D721Med (cell line): ENCODE data around the gene MPRIP.

Experiments used
- DNase-seq: peaks from one replicate; pipeline ENCODE4 v3.0.0; 2011; ENCODE audit warnings: low spot score; ENCODE audit not compliant: insufficient read length
- FAIRE-seq: peaks from 2 replicates; lab custom pipeline; 2011; peaks lifted over from hg19 to GRCh38; lab: Jason Lieb, UNC
- TF ChIP-seq, protein P1 (sequence below): IDR thresholded peaks from 2 replicates; pipeline ENCODE4 v1.5.1; 2012; ENCODE audit warnings: mild to moderate bottlenecking, control low read depth; ENCODE audit not compliant: insufficient read depth; ENCODE audit errors: missing control alignments

Gene MPRIP

DNA sequence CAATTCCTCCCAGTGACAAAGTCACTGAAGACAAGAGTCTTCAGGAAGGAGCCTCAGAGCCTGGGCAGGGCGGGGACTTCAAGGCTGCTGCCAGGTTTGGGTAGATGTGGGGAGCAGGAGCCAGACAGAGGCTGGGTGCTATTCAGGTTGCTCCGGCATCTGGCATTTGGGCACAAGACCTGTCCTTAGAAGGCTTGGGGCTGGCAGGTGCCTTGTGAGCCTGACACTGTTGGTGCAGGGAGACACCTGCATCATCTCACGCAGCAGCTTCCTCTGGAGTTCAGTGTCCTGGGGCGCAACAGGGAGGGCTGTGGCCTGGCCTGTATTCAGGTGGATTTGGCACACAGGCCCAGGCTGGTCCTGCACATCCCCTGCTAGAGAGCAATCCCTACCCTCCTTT is 65.0 kb downstream of the MPRIP start:
- DNase-seq (no peak), FAIRE-seq (no peak)
- TF ChIP-seq, protein P1, sequence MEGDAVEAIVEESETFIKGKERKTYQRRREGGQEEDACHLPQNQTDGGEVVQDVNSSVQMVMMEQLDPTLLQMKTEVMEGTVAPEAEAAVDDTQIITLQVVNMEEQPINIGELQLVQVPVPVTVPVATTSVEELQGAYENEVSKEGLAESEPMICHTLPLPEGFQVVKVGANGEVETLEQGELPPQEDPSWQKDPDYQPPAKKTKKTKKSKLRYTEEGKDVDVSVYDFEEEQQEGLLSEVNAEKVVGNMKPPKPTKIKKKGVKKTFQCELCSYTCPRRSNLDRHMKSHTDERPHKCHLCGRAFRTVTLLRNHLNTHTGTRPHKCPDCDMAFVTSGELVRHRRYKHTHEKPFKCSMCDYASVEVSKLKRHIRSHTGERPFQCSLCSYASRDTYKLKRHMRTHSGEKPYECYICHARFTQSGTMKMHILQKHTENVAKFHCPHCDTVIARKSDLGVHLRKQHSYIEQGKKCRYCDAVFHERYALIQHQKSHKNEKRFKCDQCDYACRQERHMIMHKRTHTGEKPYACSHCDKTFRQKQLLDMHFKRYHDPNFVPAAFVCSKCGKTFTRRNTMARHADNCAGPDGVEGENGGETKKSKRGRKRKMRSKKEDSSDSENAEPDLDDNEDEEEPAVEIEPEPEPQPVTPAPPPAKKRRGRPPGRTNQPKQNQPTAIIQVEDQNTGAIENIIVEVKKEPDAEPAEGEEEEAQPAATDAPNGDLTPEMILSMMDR: no peak

DNA sequence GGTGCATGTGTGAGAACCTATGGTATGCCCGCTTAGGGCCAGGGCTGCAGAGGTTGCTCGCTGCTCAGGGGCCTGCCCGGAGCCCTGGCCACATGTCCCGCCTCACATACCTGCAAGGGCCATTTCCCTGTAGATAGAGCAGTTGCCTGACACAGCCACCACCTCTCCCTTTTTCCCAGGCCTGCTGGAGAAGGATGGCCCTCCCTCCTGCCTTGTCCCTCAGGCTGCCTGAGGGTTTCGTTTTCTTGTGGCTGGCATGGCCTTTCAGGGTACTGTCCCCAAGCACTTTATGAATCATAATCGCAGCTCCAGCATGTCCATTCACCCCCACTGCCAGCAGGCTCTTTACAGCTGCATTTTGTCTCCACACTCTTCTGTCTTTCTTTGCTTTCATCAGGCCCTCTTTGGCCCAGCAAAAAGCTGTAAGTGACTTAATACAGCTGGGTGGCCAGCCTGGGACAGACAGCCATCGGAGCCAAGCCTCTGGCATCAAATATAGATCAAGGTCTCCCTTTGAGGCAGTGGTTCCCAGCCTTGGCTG is 65.7 kb downstream of the MPRIP start:
- TF ChIP-seq, protein P1: no peak
- FAIRE-seq: no peak
- DNase-seq: no peak

DNA sequence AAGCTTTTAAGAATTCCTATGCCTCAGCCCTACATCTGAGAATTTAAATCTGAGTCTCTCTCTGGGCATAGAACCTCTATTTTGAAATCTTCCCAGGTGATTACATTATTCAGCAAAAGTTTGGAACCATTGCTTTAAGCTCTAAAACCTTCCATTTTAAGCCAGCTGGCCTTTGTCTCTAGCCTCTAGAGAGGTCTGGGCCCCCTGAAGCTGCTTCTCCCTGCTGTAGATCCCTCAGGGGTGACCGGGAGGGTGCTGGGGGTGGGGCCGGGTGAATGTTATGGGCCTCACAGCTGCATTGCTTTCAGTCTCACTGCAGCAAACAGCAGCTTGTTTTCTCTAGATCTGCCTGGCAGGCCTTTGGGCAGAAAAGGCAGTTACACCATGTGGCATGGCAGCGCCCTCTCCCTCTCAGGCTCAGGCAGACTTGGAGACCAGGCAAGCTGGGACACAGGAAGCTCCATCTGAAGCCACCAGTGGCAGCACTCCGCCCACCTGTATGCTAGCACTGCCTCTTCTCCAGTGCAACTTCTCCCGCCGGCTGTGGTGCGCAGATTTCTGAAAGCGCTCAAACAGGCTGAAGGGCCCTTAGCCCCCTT is 66.3 kb downstream of the MPRIP start:
- no peak for FAIRE-seq
- TF ChIP-seq, protein P1: no peak
- DNase-seq: no peak

DNA sequence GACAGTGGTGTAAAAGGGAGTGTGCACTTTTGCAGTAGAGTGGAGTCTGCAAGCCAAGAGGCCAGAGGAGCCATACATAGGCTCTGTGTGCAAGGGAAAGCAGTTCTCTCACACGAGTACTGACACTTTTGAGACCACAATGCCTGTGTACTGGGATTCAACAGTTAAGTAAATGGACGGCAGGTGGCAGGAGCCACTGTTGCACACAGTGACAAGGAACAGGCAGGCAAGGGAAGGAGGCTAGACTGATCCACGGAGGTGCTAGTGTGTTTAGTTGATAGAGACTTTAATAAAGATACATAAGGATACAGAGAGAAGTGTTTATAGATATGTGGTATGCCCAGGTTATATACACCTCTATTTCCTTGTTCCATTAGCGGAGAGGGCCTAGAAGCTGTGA is 67.0 kb downstream of the MPRIP start:
- no peak for DNase-seq
- no peak for FAIRE-seq
- TF ChIP-seq, protein P1: no peak

DNA sequence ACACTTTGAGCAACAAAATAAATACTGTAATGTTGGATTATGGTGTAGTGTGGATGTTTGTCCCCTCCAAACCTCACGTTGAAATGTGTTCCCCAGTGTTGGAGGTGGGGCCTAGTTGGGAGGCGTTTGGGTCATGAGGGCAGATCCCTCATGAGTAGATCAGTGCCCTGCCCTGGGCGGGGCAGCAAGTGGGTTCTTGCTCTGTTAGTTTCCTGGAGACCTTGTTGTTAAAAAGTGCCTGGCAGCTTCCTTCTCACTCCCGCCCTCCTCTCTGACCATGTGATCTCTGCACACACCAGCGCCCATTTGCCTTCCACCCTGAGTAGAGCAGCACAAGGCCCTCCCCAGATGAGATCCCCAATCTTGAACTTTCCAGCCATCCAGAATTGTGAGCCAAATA is 67.7 kb downstream of the MPRIP start:
- DNase-seq (no peak), FAIRE-seq (no peak)
- TF ChIP-seq, protein P1: no peak

DNA sequence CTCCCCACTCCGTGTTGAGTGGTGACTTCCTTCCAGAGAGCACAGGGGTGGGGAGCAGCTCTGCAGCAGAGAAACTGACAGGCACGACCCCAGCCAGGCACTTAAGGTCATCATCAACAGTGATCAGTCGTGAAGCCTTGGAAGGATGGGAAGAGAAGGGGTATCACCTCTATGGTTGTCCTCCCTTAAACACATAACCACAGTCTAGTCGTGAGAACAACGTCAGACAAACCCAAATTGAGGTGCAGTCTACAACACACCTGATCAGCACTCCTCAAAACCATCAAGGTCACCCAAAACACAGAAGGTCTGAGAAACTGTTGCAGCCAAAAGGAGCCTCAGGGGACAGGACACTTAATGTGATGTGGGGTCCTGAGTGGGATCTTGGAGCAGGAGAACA is 68.3 kb downstream of the MPRIP start:
- TF ChIP-seq, protein P1: no peak
- DNase-seq (no peak), FAIRE-seq (no peak)
